GM21367 (cell line): ENCODE measurements around the gene CES1.
"Not testable (repeated sequence)": the region's sequence is repeated elsewhere in the genome, so short reads cannot be mapped to it uniquely, and the experiment has no call there.

Experiments
- ATAC-seq: cut with Tn5 transposase; IDR thresholded peaks from one replicate; pipeline ENCODE4 v1.9.1; 2021; ENCODE audit not compliant: unreplicated experiment

The CES1 gene

DNA sequence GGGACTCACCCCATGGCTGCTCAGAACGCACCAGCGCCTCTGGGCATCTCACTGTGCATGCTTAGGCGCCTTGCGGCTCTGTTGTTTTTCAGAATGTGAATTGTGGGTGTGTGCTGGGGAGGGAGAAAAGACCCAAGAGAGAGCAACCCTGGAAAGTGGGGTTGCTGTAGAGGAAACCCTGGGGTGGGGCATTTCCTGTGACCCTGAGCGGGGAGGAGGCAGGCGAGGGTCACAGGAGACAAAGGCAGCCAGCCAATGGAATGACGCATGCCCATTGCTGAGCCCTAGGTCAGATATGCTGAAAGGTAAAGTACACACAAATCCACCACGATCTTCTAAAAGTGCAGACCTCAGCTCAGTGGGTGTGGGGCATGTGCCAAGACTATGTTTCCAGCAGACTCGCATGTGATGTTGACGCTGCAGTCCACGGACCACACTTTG lies 39.9 kb downstream of the CES1 start:
- ATAC-seq: not testable (repeated sequence)

- not testable (repeated sequence) for ATAC-seq
These were observed 41.4 kb downstream of the CES1 start for GRCh38 chr16:55791512-55791911.

GRCh38 chr16:55790240-55790639 lies 42.7 kb downstream of the CES1 start:
- not testable (repeated sequence) for ATAC-seq

DNA sequence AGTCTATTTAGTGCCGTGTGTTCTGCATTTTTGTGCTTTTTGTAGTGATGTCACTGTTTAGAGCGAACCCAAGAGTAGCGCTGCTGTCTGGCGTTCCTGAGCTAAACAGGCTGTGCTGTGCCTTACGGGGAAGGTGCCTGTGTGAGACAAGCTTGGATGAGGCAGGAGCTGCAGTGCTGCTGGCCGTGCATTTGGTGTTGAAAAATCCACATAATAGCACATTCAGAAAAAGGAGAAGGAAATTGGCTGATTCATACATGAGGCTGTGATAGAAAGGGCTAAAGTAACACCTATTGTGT lies 50.2 kb downstream of the CES1 start:
- not testable (repeated sequence) for ATAC-seq

GRCh38 chr16:55782091-55782792 lies 50.7 kb downstream of the CES1 start:
- ATAC-seq: not testable (repeated sequence)

DNA sequence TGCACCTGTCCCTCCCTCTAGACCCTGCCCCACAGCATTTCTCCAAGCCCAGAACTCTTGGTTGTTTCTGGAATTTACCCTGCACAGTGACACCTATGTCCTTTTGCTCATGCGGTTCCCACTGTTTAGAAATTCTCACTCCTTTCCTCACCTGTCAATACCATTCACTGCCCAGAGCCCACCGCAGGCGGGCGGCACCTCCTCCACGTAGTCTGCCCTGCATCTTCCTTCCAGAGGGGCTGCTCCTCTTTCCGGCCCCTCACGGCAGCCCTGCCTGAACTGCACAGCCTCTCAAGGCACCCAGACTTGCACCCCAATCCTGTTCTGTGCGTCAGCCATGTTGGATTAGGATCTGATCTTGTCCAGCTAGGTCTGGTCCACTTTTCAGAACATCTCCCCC lies 51.4 kb downstream of the CES1 start:
- not testable (repeated sequence) for ATAC-seq

- not testable (repeated sequence) for ATAC-seq
These were observed 52.8 kb downstream of the CES1 start for GRCh38 chr16:55780095-55780407.

DNA sequence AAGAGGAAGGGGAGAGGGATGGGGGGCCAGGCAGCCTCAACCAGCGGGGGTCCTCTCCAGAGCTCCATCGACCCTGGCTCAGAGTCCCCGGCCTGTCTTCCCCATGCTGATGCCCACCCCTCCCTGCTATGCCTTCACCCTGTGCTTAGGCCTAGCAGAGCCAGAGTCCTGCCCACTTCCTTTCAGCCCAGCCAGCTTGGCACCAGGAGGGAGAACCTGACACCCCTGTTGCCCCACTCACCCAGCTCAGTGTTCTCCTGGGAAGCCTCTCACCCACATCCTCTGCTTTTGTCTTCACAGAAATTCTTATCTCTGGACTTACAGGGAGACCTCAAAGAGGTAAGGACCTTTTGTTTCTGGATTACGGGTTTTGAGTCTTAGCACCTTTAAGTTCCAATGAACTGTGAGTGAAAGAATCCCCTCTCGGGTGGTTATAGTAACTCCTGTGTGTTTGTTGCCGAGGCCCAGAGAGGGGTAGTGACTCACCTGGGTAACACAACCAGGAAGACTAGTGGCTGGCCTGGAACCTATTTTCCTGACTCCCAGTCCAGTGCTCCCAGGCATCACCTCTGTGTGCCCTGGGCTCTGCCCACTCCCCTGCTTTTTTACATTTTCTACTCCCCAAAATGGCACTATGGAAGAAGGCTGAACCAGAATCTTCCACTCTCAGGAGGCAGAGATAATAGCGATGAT lies 53.3 kb downstream of the CES1 start:
- ATAC-seq: no peak

- no peak for ATAC-seq
These were observed 54.1 kb downstream of the CES1 start for GRCh38 chr16:55778757-55779156.

GRCh38 chr16:55775857-55776256 lies 57.0 kb downstream of the CES1 start:
- ATAC-seq: no peak

GRCh38 chr16:55773859-55774549 lies 58.9 kb downstream of the CES1 start:
- no peak for ATAC-seq

DNA sequence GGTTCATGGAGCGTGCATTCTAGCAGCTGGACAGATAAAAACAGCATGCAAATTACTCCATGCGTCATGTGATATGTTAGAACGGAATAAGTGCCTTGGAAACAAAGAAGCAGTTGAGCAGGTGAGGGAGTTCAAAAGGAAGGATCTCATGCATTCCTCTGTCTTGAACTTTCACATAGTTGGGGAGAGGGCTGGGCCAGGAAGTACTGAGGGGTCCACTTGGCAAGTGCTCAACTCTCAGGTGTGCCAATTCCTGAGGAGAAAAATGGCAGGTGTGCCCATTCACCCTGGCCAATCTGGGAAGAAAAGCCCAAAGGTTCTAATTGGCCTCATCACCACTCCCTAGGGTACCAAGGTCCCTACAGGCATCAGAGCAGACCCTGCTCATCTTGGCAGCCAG lies 67.7 kb downstream of the CES1 start:
- ATAC-seq: no peak

DNA sequence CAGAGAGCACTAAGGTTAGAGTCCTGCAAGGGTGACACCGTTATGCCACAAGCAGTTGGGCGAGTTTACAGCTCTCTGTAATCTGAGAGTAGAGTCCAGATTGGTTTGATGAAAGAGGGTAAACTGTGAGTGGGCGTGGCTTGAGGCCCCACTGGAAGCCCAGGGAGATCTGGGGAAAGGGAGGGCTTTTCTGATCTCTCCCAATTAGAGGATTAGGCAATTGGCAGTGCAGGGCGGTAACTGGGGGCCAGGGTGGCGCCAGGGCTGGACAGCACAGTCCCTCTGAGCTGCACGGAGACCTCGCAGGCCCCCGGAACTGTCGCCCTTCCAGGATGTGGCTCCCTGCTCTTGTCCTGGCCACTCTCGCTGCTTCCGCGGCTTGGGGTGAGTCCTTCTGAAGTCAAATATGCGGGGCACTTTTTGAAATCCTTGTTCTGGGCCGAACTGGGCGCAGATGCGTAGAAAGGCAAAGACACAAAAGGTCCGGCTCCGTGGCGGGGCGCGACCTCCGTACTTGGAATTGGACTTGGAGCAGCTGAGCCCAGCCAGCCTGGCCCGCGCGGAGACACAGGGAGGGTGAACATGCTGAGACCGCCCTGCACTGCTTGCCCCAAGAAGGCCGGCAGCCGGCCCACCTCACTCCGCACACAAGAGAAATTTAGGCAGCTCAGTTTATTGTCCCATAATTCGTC lies 72.4 kb downstream of the CES1 start:
- no peak for ATAC-seq

DNA sequence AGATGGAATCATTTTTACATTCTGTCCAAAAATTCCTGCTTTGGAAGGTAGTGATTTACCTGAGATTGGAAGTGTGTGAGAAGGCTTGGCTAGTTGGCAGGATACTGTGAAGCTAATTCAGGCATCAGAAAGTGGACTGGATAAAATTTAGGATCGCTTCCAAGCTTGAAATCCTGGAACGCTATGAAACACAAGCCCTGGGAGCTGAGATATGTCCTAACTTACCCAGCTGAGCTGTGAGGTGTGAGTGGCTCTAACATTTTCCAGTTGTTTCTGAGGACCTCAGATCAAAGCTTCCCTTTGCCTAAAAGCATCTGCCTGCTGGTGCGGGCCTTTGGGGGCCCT lies 73.0 kb downstream of the CES1 start:
- ATAC-seq: not testable (repeated sequence)

DNA sequence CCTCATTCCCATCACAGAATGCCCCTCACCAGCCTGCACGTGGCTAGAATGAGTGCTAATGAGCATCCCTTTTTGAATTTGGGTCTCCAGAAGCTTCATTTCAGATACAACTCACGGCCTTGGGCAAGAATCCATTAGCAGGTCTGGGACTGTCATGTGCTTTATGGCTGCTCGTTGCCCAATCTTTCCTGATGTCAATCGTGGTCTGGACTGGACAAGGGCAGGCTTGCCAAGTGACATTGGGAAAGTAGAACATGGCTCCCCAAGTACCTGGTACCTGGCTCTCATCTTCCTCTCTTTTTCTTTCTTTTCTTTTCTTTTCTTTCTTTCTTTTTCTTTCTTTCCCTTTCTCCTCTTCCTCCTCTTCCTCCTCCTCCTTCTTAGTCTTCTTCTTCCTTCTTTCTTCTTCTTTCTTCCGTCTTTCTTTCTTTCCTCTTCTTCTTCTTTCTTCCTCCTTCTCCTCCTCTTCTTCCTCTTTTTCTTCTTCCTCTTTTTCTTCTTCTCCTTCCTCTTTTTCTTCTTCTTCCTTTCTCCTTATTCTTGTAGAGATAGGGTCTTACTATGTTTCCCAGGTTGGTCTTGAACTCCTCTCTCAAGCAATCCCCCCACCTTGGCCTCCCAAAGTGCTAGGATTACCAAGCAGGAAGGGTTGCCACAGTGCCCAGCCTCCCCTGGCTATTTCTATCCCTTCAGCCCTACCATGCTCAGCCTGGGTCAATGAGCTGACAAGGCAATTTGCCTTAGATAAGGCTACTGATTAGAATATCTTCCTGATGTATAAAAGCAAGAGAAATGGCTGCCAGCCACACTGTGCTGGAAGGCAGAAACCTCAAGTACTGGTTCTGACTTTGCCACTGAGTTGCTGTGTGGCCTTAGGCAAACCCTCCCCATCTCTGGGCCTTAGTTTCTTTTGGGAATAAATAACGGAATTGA lies 75.0 kb downstream of the CES1 start:
- ATAC-seq: not testable (repeated sequence)

DNA sequence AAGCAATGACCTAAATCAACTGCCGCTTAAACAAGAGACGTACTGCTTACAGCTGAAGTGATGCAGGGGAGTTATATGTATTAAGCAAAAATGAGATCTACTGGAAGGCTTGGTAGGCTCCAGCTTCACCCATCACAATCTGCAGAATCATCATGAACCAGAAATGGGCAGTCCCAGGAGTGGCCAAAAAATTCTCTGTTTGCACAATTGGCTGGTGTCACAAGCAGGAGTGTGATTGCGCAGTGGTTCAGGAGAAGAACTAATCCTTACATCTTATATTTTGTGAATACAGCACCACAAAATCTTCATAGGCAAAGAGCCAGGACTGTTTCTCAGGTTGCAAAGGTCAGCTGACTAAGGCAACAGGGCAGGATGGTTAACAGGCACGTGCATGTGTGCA lies 75.9 kb downstream of the CES1 start:
- no peak for ATAC-seq

DNA sequence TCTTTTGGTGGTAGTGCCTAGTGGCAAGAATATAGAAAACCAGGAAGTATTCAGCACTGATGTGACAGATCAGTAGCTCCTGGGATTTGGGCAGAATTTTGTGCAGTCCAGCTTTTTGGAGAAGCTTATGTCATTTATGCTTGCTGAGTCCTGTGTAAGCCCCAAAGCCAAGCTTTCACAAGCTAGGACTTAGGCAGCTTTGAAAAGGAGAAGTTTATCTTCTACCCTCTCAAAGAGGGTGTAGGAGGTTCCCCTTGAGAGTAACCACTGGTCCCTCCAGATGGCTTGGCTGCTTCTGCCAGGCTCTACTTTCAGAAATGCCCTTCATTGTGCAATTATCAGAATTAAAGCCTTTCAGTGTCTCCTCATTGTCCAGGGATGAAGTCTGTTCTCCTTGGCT lies 78.8 kb downstream of the CES1 start:
- no peak for ATAC-seq

- not testable (repeated sequence) for ATAC-seq
These were observed 79.7 kb downstream of the CES1 start for GRCh38 chr16:55753145-55753631.
